HG03045 (cell line): ENCODE results near the gene SNTB2.
"Not testable (repeated sequence)": the region's sequence is repeated elsewhere in the genome, so short reads cannot be mapped to it uniquely, and the experiment has no call there.

Source experiments
- ATAC-seq: cut with Tn5 transposase; IDR thresholded peaks from one replicate; pipeline ENCODE4 v1.9.1; 2021; ENCODE audit warnings: mild to moderate bottlenecking, moderate library complexity; ENCODE audit not compliant: unreplicated experiment

SNTB2 gene

GRCh38 chr16:69277413-69277812 is 90.4 kb downstream of the SNTB2 start:
- ATAC-seq, result no peak

- no peak for ATAC-seq
These were observed 96.9 kb downstream of the SNTB2 start for GRCh38 chr16:69283851-69284250.

GRCh38 chr16:69285240-69285639 is 98.3 kb downstream of the SNTB2 start:
- no peak for ATAC-seq

GRCh38 chr16:69286941-69287713 is 100.2 kb downstream of the SNTB2 start:
- no peak for ATAC-seq

- ATAC-seq, result not testable (repeated sequence)
These were observed 104.7 kb downstream of the SNTB2 start for GRCh38 chr16:69291657-69292056.

- ATAC-seq, result no peak
These were observed 106.4 kb downstream of the SNTB2 start for GRCh38 chr16:69293401-69293800.

- ATAC-seq, result no peak
These were observed 107.1 kb downstream of the SNTB2 start for GRCh38 chr16:69294051-69294450.

- ATAC-seq, result not testable (repeated sequence)
These were observed 109.8 kb downstream of the SNTB2 start for GRCh38 chr16:69296771-69297170.

GRCh38 chr16:69298261-69298660 is 111.3 kb downstream of the SNTB2 start:
- no peak for ATAC-seq

GRCh38 chr16:69301187-69301586 is 114.2 kb downstream of the SNTB2 start:
- no peak for ATAC-seq

- ATAC-seq, result no peak
These were observed 114.9 kb downstream of the SNTB2 start for GRCh38 chr16:69301861-69302260.

GRCh38 chr16:69302301-69302700 is 115.3 kb downstream of the SNTB2 start:
- ATAC-seq, result no peak

- no peak for ATAC-seq
These were observed 119.1 kb downstream of the SNTB2 start for GRCh38 chr16:69306031-69306430.

- no peak for ATAC-seq
These were observed 120.1 kb downstream of the SNTB2 start for GRCh38 chr16:69307091-69307490.

GRCh38 chr16:69307856-69308255 is 120.9 kb downstream of the SNTB2 start:
- ATAC-seq, result no peak

- no peak for ATAC-seq
These were observed 122.4 kb downstream of the SNTB2 start for GRCh38 chr16:69309316-69309715.

GRCh38 chr16:69310653-69311532 is 123.9 kb downstream of the SNTB2 start, which contains the start of gene VPS4A:
Gene VPS4A (plus strand): TSS chr16:69311350. CDS start chr16:69311512, 162 bp downstream.
- ATAC-seq, result peak; percentile 92

GRCh38 chr16:69311533-69312387 is 124.8 kb downstream of the SNTB2 start:
- peak; percentile 52 for ATAC-seq

GRCh38 chr16:69313469-69313868 is 126.5 kb downstream of the SNTB2 start:
- ATAC-seq, result no peak

- ATAC-seq, result no peak
These were observed 127.6 kb downstream of the SNTB2 start for GRCh38 chr16:69314534-69314933.
